A549 (cell line): ENCODE measurements around the gene FLG. TPM values are rescaled to one million over a fixed set of nuclear protein-coding genes. Genes with fewer than 3 reads are reported as not detected.

Experiments used
- ATAC-seq, 2 experiments: fragments of 200-7000 bp in 1 of 2; fragments of >200 bp in 1 of 2; cut with Nextera tagmentation in 1 of 2; cut with Tn5 transposase in 1 of 2; 3 replicates each; pipeline versions ENCODE4 v1.8.0 to v1.9.1; 2018 to 2020; ENCODE audit warnings: mild to moderate bottlenecking in 1 of 2, moderate library complexity in 1 of 2
- CTCF ChIA-PET: fragments of 300-600 bp; sonication (Branson Sonifier 250); formaldehyde crosslinking; extraction: SDS; loops from one replicate; lab custom pipeline; 2021; ENCODE audit warnings: antibody characterized with exemption, inconsistent platforms; lab: Yijun Ruan, JAX
- POLR2A ChIA-PET: fragments of 350-600 bp; formaldehyde crosslinking; extraction: SDS; loops from one replicate; lab custom pipeline; 2021; ENCODE audit warnings: antibody characterized with exemption, inconsistent platforms; lab: Yijun Ruan, JAX
- DNase-seq, 2 experiments: peaks; one replicate each; pipeline versions ENCODE4 v3.0.0 to v3.0.0-alpha.2; 2011 to 2016; ENCODE audit warnings: low read depth in 1 of 2, low spot score in 1 of 2
- FAIRE-seq: peaks from 2 replicates; lab custom pipeline; 2011; peaks lifted over from hg19 to GRCh38; lab: Jason Lieb, UNC
- H3K27ac ChIP-seq, 2 experiments: fragments of >200 bp; sonication (Bioruptor Twin); formaldehyde crosslinking; 3 replicates each; pipeline ENCODE4 v1.5.1; 2016 to 2017
- H3K4me1 ChIP-seq: fragments of >200 bp; sonication (Bioruptor Twin); formaldehyde crosslinking; 3 replicates; pipeline ENCODE4 v1.6.1; 2016
- H3K4me2 ChIP-seq: fragments of >200 bp; sonication (Bioruptor Twin); formaldehyde crosslinking; 3 replicates; pipeline ENCODE4 v1.6.1; 2016
- H3K4me3 ChIP-seq: fragments of >200 bp; sonication (Bioruptor Twin); formaldehyde crosslinking; 3 replicates; pipeline ENCODE4 v1.5.1; 2016
- H3K9me3 ChIP-seq: fragments of >200 bp; sonication (Bioruptor Twin); formaldehyde crosslinking; 3 replicates; pipeline ENCODE4 v1.6.1; 2016
- CBX8 ChIP-seq: fragments of 200-600 bp; sonication (generic); IDR thresholded peaks from 2 replicates; pipeline ENCODE4 v1.6.1; 2016
- CEBPB ChIP-seq, 2 experiments: fragments of >200 bp in 1 of 2; sonication (Bioruptor Twin) in 1 of 2; formaldehyde crosslinking in 1 of 2; IDR thresholded peaks; 2 replicates each; pipeline ENCODE4 v1.6.1; 2012 to 2016
- CHD2 ChIP-seq: fragments of 150-350 bp; IDR thresholded peaks from 2 replicates; pipeline ENCODE4 v1.6.1; 2014; ENCODE audit warnings: low read length; ENCODE audit not compliant: partially characterized antibody
- FOSL2 ChIP-seq, 2 experiments: fragments of 450-650 bp in 1 of 2; fragments of >200 bp in 1 of 2; sonication (Bioruptor Twin) in 1 of 2; formaldehyde crosslinking; IDR thresholded peaks; 2 replicates each; pipeline versions ENCODE4 v1.5.0 to v1.6.1; 2016 to 2020; ENCODE audit warnings: mild to moderate bottlenecking in 1 of 2, moderate library complexity in 1 of 2
- FOXS1 ChIP-seq: fragments of 250-450 bp; sonication (Bioruptor Pico); IDR thresholded peaks from 2 replicates; pipeline ENCODE4 v1.5.0; 2020; ENCODE audit warnings: mild to moderate bottlenecking, moderate library complexity
- GATA3 ChIP-seq: IDR thresholded peaks from 2 replicates; pipeline ENCODE4 v1.6.1; 2012; ENCODE audit warnings: borderline replicate concordance
- HDAC2 ChIP-seq: fragments of 200-600 bp; sonication (generic); IDR thresholded peaks from 2 replicates; pipeline ENCODE4 v1.6.1; 2016
- HOXA7 ChIP-seq: fragments of 250-450 bp; sonication (Bioruptor Pico); IDR thresholded peaks from 2 replicates; pipeline ENCODE4 v1.5.0; 2020; ENCODE audit warnings: mild to moderate bottlenecking, moderate library complexity
- JUNB ChIP-seq: fragments of >200 bp; sonication (Bioruptor Twin); formaldehyde crosslinking; IDR thresholded peaks from 2 replicates; pipeline ENCODE4 v1.6.1; 2016
- KDM1A ChIP-seq: fragments of 200-600 bp; sonication (generic); IDR thresholded peaks from 2 replicates; pipeline ENCODE4 v1.6.1; 2016; ENCODE audit warnings: low read depth, mild to moderate bottlenecking
- MAZ ChIP-seq: fragments of 150-350 bp; IDR thresholded peaks from 2 replicates; pipeline ENCODE4 v1.6.1; 2014; ENCODE audit warnings: antibody characterized with exemption, low read depth, low read length, borderline replicate concordance
- MYC ChIP-seq: IDR thresholded peaks from 2 replicates; pipeline ENCODE4 v1.6.1; 2012; ENCODE audit warnings: mild to moderate bottlenecking, inconsistent platforms, low read length, improper control_type of control experiment, borderline replicate concordance
- RARB ChIP-seq: fragments of 250-450 bp; sonication (Bioruptor Pico); IDR thresholded peaks from 2 replicates; pipeline ENCODE4 v1.8.0; 2021; ENCODE audit warnings: mild to moderate bottlenecking, moderate library complexity
- REST ChIP-seq: fragments of 200-600 bp; sonication (generic); IDR thresholded peaks from 2 replicates; pipeline ENCODE4 v1.6.1; 2016; ENCODE audit warnings: antibody characterized with exemption, mild to moderate bottlenecking, moderate library complexity
- RFX5 ChIP-seq: fragments of 450-650 bp; IDR thresholded peaks from 2 replicates; pipeline ENCODE4 v1.7.1; 2014; ENCODE audit warnings: antibody characterized with exemption, mild to moderate bottlenecking, moderate library complexity
- RNF2 ChIP-seq: fragments of 200-600 bp; sonication (generic); IDR thresholded peaks from 2 replicates; pipeline ENCODE4 v1.6.1; 2016; ENCODE audit warnings: low read depth, mild to moderate bottlenecking, antibody characterized with exemption, moderate library complexity, borderline replicate concordance
- SREBF2 ChIP-seq: fragments of 450-650 bp; IDR thresholded peaks from 2 replicates; pipeline ENCODE4 v1.6.1; 2014; ENCODE audit warnings: mild to moderate bottlenecking, moderate library complexity
- TP53 ChIP-seq: fragments of 250-450 bp; sonication (Bioruptor Pico); IDR thresholded peaks from 2 replicates; pipeline ENCODE4 v1.5.0; 2021; ENCODE audit warnings: mild to moderate bottlenecking, moderate library complexity
- USF2 ChIP-seq: fragments of 450-650 bp; IDR thresholded peaks from 2 replicates; pipeline ENCODE4 v1.6.1; 2014; ENCODE audit warnings: antibody characterized with exemption
- ZC3H11A ChIP-seq: fragments of 450-650 bp; IDR thresholded peaks from 2 replicates; pipeline ENCODE4 v1.6.1; 2014; ENCODE audit warnings: antibody characterized with exemption, mild to moderate bottlenecking
- ZFP36 ChIP-seq: fragments of 450-650 bp; IDR thresholded peaks from 2 replicates; pipeline ENCODE4 v1.6.1; 2014; ENCODE audit warnings: borderline replicate concordance; ENCODE audit not compliant: partially characterized antibody
- ZNF302 ChIP-seq: fragments of 250-450 bp; sonication (Bioruptor Pico); IDR thresholded peaks from 2 replicates; pipeline ENCODE4 v1.9.0; 2021; ENCODE audit warnings: inconsistent platforms, mild to moderate bottlenecking, moderate library complexity
- WGBS: methylation state at CpG from one replicate; pipeline ENCODE4 v1.1.6; 2017; ENCODE audit errors: missing lambda C conversion rate; 5-methylcytosine and 5-hydroxymethylcytosine counted together
- polyA plus RNA-seq, 4 experiments: library from polyadenylated mRNA; depleted of rRNA in 3 of 4; stranded (reverse); fragments of >200 nt; fragmentation: RNase III in 1 of 4; extraction: RNeasy Plus Mini Kit Qiagen cat#74134 plus additional on column Dnase treatment in 1 of 4; gene quantifications; 2 replicates in 3 of 4; 3 replicates in 1 of 4; pipeline ENCODE4 v1.2.3, GENCODE V29; 2011 to 2017
- TF ChIP-seq, protein P1 (sequence below): fragments of 250-450 bp; sonication (Bioruptor Pico); IDR thresholded peaks from 2 replicates; pipeline ENCODE4 v1.5.0; 2020; ENCODE audit warnings: low read depth, mild to moderate bottlenecking, moderate library complexity

The FLG gene
- polyA plus RNA-seq, 2 of the 4 experiments (the other 2 are of a cell fraction), result under 0.01 to 0.01 TPM

DNA sequence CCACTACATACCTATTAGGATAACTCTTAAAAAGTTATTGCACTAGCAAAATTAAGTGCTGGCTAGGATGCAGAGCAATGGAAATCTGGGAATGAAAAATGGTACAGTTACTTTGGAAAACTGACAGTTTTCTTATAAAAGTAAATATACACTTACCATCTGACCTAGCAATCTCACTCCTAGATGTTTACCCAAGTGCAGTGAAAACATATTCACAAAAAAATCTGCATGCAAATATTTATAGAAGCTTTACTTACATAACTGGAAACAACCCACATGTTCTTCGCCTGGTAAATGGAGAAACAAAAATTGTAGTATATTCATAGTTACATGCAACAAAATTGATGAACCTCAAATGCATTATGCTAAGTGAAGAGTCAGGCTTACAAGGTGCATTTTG is 47.6 kb upstream of the FLG start:
- no peak overlapping the region for H3K4me2 ChIP-seq
- POLR2A ChIA-PET, result no interaction called here
- FAIRE-seq, result no peak
- DNase-seq, result no peak
- TF ChIP-seq HOXA7 (CRISPR knock-in tag) (no peak), MYC (no peak), RARB (CRISPR knock-in tag) (no peak), CHD2 (no peak), TP53 (CRISPR knock-in tag) (no peak), CBX8 (no peak), SREBF2 (no peak), KDM1A (no peak), ZNF302 (CRISPR knock-in tag) (no peak), JUNB (no peak), ZFP36 (no peak), GATA3 (no peak), HDAC2 (no peak), CEBPB (IDR thresholded peaks at IDR 0.05) (no peak), FOXS1 (CRISPR knock-in tag) (no peak), MAZ (no peak), RFX5 (no peak)
- TF ChIP-seq, all 56 proteins: peak for 0
- Histone ChIP-seq H3K4me1 (no peaks in the 10 kb centered on the region), H3K4me3 (no peak overlapping the region), H3K27ac (no peak overlapping the region), H3K9me3 (peaks cover 3% of the 10 kb centered on the region; the same call in 1 of the 3 replicates)
- WGBS, result 0% methylated on average over 1 of the region's 1 CpG
- CTCF ChIA-PET, result no interaction called here
- ATAC-seq, result no peak

GRCh38 chr1:152367436-152367835 is 42.4 kb upstream of the FLG start:
- H3K4me2 ChIP-seq, result no peak overlapping the region

More at GRCh38 chr1:152367436-152367835, 42.4 kb upstream of the FLG start:
- ChIA-PET CTCF (no interaction called here), POLR2A (no interaction called here)
- WGBS, result 0% methylated on average over 1 of the region's 1 CpG
- Histone ChIP-seq H3K4me1 (no peaks in the 10 kb centered on the region), H3K9me3 (peaks cover 3% of the 10 kb centered on the region; the same call in 1 of the 3 replicates), H3K27ac (no peak overlapping the region), H3K4me3 (no peak overlapping the region)
- no peak for DNase-seq
- ATAC-seq, result no peak
- TF ChIP-seq, protein P1, sequence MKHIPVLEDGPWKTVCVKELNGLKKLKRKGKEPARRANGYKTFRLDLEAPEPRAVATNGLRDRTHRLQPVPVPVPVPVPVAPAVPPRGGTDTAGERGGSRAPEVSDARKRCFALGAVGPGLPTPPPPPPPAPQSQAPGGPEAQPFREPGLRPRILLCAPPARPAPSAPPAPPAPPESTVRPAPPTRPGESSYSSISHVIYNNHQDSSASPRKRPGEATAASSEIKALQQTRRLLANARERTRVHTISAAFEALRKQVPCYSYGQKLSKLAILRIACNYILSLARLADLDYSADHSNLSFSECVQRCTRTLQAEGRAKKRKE (CRISPR knock-in tag), result no peak
- TF ChIP-seq RFX5 (no peak), USF2 (no peak), REST (no peak), MYC (no peak), RNF2 (no peak), ZC3H11A (no peak), FOSL2 (IDR thresholded peaks at IDR 0.05) (no peak), FOSL2 (CRISPR knock-in tag; IDR thresholded peaks at IDR 0.05) (no peak)
- FAIRE-seq, result no peak
